ENCODE results near the gene CCDC187.

DNA sequence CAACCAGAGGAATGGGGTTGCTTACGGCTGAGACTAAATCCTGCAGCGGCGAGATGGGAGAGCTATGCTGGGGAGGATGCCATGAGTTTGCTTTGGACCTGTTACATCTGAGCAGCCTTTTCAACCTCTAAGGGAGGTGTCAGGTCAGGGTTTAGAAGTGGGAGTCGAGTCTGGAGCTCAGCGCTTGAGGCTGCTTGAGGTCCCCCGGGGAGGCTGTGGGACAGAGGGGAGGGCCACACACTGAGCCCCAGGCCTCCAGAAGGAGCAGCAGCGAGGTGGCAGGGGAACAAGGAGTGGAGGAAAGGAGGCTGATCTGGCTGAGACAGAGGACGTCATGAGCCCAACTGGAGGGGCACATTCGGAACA is 56.4 kb downstream of the CCDC187 start:
- TF ChIP-seq POLR2AphosphoS5 (IDR thresholded peaks at IDR 0.05) = no peak
- TF ChIP-seq, protein P1, sequence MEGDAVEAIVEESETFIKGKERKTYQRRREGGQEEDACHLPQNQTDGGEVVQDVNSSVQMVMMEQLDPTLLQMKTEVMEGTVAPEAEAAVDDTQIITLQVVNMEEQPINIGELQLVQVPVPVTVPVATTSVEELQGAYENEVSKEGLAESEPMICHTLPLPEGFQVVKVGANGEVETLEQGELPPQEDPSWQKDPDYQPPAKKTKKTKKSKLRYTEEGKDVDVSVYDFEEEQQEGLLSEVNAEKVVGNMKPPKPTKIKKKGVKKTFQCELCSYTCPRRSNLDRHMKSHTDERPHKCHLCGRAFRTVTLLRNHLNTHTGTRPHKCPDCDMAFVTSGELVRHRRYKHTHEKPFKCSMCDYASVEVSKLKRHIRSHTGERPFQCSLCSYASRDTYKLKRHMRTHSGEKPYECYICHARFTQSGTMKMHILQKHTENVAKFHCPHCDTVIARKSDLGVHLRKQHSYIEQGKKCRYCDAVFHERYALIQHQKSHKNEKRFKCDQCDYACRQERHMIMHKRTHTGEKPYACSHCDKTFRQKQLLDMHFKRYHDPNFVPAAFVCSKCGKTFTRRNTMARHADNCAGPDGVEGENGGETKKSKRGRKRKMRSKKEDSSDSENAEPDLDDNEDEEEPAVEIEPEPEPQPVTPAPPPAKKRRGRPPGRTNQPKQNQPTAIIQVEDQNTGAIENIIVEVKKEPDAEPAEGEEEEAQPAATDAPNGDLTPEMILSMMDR (IDR thresholded peaks at IDR 0.05) = no peak
